Mesenchymal stem cell (in vitro differentiated cells and primary cell): ENCODE data around the gene WLS.

Source experiments
- DNase-seq: peaks from one replicate; pipeline ENCODE4 v3.0.0-alpha.2; 2013
- H2AFZ ChIP-seq: one replicate; pipeline ENCODE4 v1.6.1; 2013; ENCODE audit warnings: low read depth, mild to moderate bottlenecking, control low read depth, inconsistent platforms, low read length, moderate library complexity
- H2AK5ac ChIP-seq: 2 replicates; pipeline ENCODE4 v1.6.1; 2013; ENCODE audit warnings: low read length, moderate library complexity, mild to moderate bottlenecking, inconsistent platforms; ENCODE audit not compliant: severe bottlenecking
- H2BK120ac ChIP-seq: one replicate; pipeline ENCODE4 v1.6.1; 2013; ENCODE audit warnings: low read depth, mild to moderate bottlenecking, inconsistent platforms, low read length, moderate library complexity
- H2BK12ac ChIP-seq, 2 experiments: one replicate each; pipeline ENCODE4 v1.6.1; 2013; ENCODE audit warnings: inconsistent platforms in 2 of 2, low read length in 2 of 2, mild to moderate bottlenecking in 2 of 2, moderate library complexity in 2 of 2, control low read depth in 1 of 2
- H2BK15ac ChIP-seq: one replicate; pipeline ENCODE4 v1.6.1; 2013; ENCODE audit warnings: mild to moderate bottlenecking, low read depth, inconsistent platforms; ENCODE audit not compliant: poor library complexity, severe bottlenecking
- H2BK5ac ChIP-seq: 2 replicates; pipeline ENCODE4 v1.6.1; 2013; ENCODE audit warnings: low read depth, mild to moderate bottlenecking, low read length, control low read depth, inconsistent platforms; ENCODE audit not compliant: poor library complexity, severe bottlenecking
- H3K14ac ChIP-seq, 2 experiments: one replicate each; pipeline ENCODE4 v1.6.1; 2013; ENCODE audit warnings: inconsistent platforms in 2 of 2, low read length in 2 of 2, control low read depth in 1 of 2, mild to moderate bottlenecking in 1 of 2, moderate library complexity in 1 of 2
- H3K18ac ChIP-seq, 2 experiments: one replicate each; pipeline ENCODE4 v1.6.1; 2013; ENCODE audit warnings: inconsistent platforms in 2 of 2, low read length in 2 of 2, control low read depth in 1 of 2, low read depth in 1 of 2, mild to moderate bottlenecking in 1 of 2
- H3K23ac ChIP-seq, 2 experiments: one replicate each; pipeline ENCODE4 v1.6.1; 2013; ENCODE audit warnings: inconsistent platforms in 2 of 2, low read length in 2 of 2, mild to moderate bottlenecking in 2 of 2, moderate library complexity in 2 of 2, control low read depth in 1 of 2
- H3K27ac ChIP-seq: 2 replicates; pipeline ENCODE4 v1.5.1; 2013; ENCODE audit warnings: mild to moderate bottlenecking, moderate library complexity, low read length, control low read depth, inconsistent platforms; ENCODE audit not compliant: poor library complexity, severe bottlenecking
- H3K27me3 ChIP-seq, 2 experiments: 2 replicates each; pipeline versions ENCODE4 v1.6.1 to v1.7.0; 2013; ENCODE audit warnings: low read length in 2 of 2, mild to moderate bottlenecking in 2 of 2, moderate library complexity in 2 of 2, control low read depth in 1 of 2, inconsistent platforms in 1 of 2; ENCODE audit not compliant: control insufficient read depth in 1 of 2, insufficient read depth in 1 of 2
- H3K36me3 ChIP-seq, 2 experiments: 2 replicates each; pipeline versions ENCODE4 v1.6.1 to v1.7.0; 2013; ENCODE audit warnings: low read length in 2 of 2, control low read depth in 1 of 2, inconsistent platforms in 1 of 2, low read depth in 1 of 2, mild to moderate bottlenecking in 1 of 2; ENCODE audit not compliant: insufficient read depth in 2 of 2, control insufficient read depth in 1 of 2
- H3K4ac ChIP-seq, 2 experiments: one replicate each; pipeline ENCODE4 v1.6.1; 2013; ENCODE audit warnings: inconsistent platforms in 2 of 2, low read length in 2 of 2, mild to moderate bottlenecking in 2 of 2, moderate library complexity in 2 of 2, control low read depth in 1 of 2, low read depth in 1 of 2
- H3K4me1 ChIP-seq: 2 replicates; pipeline ENCODE4 v1.6.1; 2013; ENCODE audit warnings: low read depth, low read length, control low read depth; ENCODE audit not compliant: control insufficient read depth, insufficient read depth
- H3K4me2 ChIP-seq: 2 replicates; pipeline ENCODE4 v1.6.1; 2013; ENCODE audit warnings: low read length, mild to moderate bottlenecking, inconsistent platforms; ENCODE audit not compliant: poor library complexity, severe bottlenecking
- H3K4me3 ChIP-seq, 2 experiments: 2 replicates each; pipeline versions ENCODE4 v1.5.1 to v1.7.0; 2013; ENCODE audit warnings: low read length in 2 of 2, mild to moderate bottlenecking in 2 of 2, control low read depth in 1 of 2, low read depth in 1 of 2; ENCODE audit not compliant: insufficient read depth in 1 of 2
- H3K79me1 ChIP-seq: replicated peaks from 2 replicates; pipeline ENCODE4 v1.6.1; 2013; ENCODE audit warnings: mild to moderate bottlenecking, control low read depth, low read length, inconsistent platforms; ENCODE audit not compliant: poor library complexity, severe bottlenecking
- H3K9ac ChIP-seq: 2 replicates; pipeline ENCODE4 v1.7.0; 2013; ENCODE audit warnings: mild to moderate bottlenecking, low read length, moderate library complexity
- H3K9me3 ChIP-seq: 2 replicates; pipeline ENCODE4 v1.7.0; 2013; ENCODE audit warnings: mild to moderate bottlenecking, low read length; ENCODE audit not compliant: control insufficient read depth
- H4K8ac ChIP-seq: one replicate; pipeline ENCODE4 v1.6.1; 2013; ENCODE audit warnings: inconsistent platforms, mild to moderate bottlenecking, low read length, moderate library complexity
- H4K91ac ChIP-seq: one replicate; pipeline ENCODE4 v1.6.1; 2013; ENCODE audit warnings: mild to moderate bottlenecking, low read length, inconsistent platforms
- WGBS: methylation state at CpG from one replicate; pipeline ENCODE4 v1.1.7; 2013; ENCODE audit warnings: mixed read lengths; 5-methylcytosine and 5-hydroxymethylcytosine counted together

The WLS gene

DNA sequence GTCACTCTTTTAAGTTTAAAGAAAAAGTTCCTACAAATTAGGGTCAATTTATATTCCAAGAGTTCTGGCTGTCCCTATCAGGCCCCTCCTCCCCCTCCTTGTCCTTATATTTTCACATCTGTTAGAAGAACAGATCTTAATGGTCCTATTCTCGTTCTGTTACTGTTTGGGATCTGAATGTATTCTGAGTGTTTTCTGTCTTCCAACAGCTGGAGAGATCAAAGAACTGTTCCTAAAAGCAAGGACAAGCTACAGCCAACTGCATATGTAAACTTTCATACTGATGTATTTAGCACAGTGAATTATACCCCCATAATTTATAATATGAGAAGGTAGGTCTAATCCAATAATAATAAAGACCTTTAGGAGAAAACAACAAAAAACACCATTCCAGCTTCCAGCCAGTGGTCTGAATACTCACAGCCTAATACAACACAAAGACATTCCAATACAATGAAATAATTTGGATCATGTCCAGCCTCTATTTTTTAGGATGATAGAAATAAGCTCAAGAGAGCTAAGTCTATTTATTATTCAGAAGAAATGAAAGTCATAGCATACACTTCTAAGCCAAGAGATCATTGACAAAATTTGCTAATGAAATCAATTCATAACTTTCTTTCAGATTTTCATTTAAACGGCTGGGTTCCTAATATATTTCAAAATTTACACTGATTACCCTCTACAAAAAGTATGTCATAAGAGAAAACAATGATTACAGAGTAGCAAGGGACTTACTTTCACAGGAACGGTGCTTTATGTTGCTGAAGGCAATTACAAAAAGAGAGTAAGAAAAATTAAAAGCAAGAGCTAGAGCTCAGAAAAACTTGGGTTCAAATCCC is 25.3 kb downstream of the WLS start:
- Histone ChIP-seq H3K79me1 (peaks cover 14% of the 10 kb centered on the region), H3K14ac (no peak overlapping the region), H3K4me2 (no peak overlapping the region), H2AFZ (no peak overlapping the region), H3K4me3 (no peak overlapping the region), H3K4me1 (peaks cover 11% of the 10 kb centered on the region), H2BK120ac (no peak overlapping the region), H3K23ac (no peak overlapping the region), H3K27ac (peak overlapping the region; percentile 75), H2BK12ac (no peak overlapping the region), H2AK5ac (no peak overlapping the region), H3K4ac (no peak overlapping the region), H2BK15ac (no peak overlapping the region), H3K9me3 (no peaks in the 10 kb centered on the region), H4K91ac (no peak overlapping the region), H4K8ac (no peak overlapping the region), H2BK5ac (no peak overlapping the region), H3K18ac (no peak overlapping the region), H3K27me3 (no peaks in the 10 kb centered on the region), H3K36me3 (no peaks in the 10 kb centered on the region), H3K9ac (peak overlapping the region; percentile 56)
- peak; percentile 56 for DNase-seq
- WGBS, result 95% methylated on average over 2 of the region's 3 CpGs

DNA sequence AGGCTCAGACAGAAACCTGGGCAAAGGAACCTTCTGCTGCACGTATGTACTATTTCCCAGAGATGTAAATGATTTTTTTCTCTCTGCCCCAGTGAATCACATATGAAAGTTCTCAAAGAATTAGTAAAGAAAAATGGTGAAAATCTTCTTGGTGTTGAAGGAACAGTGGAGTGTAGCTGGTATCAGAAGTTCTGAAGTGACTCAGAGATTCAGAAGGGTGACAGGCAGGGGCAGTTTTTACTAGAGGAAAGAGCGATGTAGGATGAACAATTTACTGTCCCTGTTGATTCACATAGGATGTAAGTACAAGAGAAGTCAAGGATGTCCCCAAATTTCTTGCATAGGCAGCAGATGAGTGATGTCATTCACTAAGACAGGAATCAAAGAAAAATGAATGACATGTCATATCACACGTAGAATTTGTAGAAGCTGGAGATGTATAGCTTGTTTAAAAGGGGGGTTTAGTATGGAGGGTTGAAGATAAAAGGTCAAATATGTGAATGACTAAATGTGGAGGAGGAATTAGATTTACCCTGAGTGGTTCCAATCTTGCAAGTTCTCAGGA is 26.4 kb downstream of the WLS start:
- Histone ChIP-seq H2BK12ac (no peak overlapping the region), H3K4me2 (no peak overlapping the region), H3K4me1 (peaks cover 12% of the 10 kb centered on the region), H2BK120ac (no peak overlapping the region), H2BK15ac (no peak overlapping the region), H2AFZ (no peak overlapping the region), H3K23ac (no peak overlapping the region), H3K9me3 (no peaks in the 10 kb centered on the region), H3K36me3 (no peaks in the 10 kb centered on the region), H2AK5ac (peak overlapping the region; percentile 15), H3K79me1 (peaks cover 11% of the 10 kb centered on the region), H4K91ac (no peak overlapping the region), H2BK5ac (no peak overlapping the region), H3K4ac (no peak overlapping the region), H4K8ac (no peak overlapping the region), H3K27ac (no peak overlapping the region), H3K9ac (no peak overlapping the region), H3K14ac (no peak overlapping the region), H3K27me3 (no peaks in the 10 kb centered on the region), H3K18ac (no peak overlapping the region), H3K4me3 (no peak overlapping the region)
- DNase-seq, result no peak
- WGBS, result 93% methylated on average over 2 of the region's 3 CpGs

GRCh38 chr1:68204977-68205630 is 27.2 kb downstream of the WLS start:
- Histone ChIP-seq H2BK120ac (no peak overlapping the region), H2BK15ac (no peak overlapping the region), H3K27ac (no peak overlapping the region), H3K9ac (no peak overlapping the region), H3K18ac (no peak overlapping the region), H3K4me2 (no peak overlapping the region), H3K4me3 (no peak overlapping the region), H4K91ac (no peak overlapping the region), H3K14ac (no peak overlapping the region), H3K4me1 (peaks cover 10% of the 10 kb centered on the region), H4K8ac (no peak overlapping the region), H2BK5ac (no peak overlapping the region), H3K9me3 (no peaks in the 10 kb centered on the region), H3K79me1 (peaks cover 11% of the 10 kb centered on the region), H3K23ac (no peak overlapping the region), H2BK12ac (no peak overlapping the region), H3K27me3 (no peaks in the 10 kb centered on the region), H2AFZ (no peak overlapping the region), H2AK5ac (no peak overlapping the region), H3K4ac (no peak overlapping the region), H3K36me3 (no peaks in the 10 kb centered on the region)
- DNase-seq, result no peak
- 100% methylated on average over 1 of the region's 4 CpGs for WGBS

DNA sequence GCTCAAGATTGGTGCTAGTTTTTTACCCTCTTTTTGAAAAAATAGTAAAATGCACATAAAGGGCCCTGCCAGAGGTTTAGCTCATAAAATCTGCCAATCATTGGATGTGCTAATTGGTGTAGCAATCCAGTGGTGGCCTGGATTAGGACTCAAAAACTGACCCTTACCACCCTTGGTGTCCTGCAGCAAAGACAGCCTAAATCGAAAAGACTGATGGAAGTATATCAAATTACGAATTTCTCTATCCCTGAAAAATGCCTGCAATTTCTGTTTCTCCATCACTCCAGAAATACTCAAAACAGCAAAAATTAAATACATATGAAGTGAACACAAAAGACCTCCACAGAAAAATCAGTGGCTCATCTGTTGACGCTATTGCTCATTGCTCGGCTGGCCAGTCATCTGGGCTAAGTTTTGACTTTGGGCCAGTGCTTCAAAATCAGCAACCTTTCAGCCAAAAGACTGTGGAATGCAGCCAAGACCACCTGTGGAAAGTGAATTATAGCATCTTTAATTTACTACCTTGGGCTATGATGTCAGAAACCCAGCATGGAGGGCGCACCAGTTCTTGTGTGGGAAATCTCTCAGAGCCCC is 30.0 kb downstream of the WLS start:
- Histone ChIP-seq H3K4me3 (peak overlapping the region in 1 of 2 experiments; percentile 22), H3K23ac (no peak overlapping the region), H3K27ac (peak overlapping the region; percentile 61), H3K18ac (no peak overlapping the region), H2BK120ac (no peak overlapping the region), H3K9ac (peak overlapping the region; percentile 28), H3K9me3 (no peaks in the 10 kb centered on the region), H4K8ac (no peak overlapping the region), H4K91ac (no peak overlapping the region), H3K79me1 (peaks cover 4% of the 10 kb centered on the region), H3K27me3 (no peaks in the 10 kb centered on the region), H3K4me1 (peaks cover 12% of the 10 kb centered on the region), H2AK5ac (no peak overlapping the region), H3K4ac (no peak overlapping the region), H2BK5ac (no peak overlapping the region), H3K36me3 (no peaks in the 10 kb centered on the region), H3K4me2 (no peak overlapping the region), H2BK15ac (no peak overlapping the region), H2AFZ (no peak overlapping the region), H3K14ac (no peak overlapping the region), H2BK12ac (no peak overlapping the region)
- 94% methylated on average over 5 of the region's 5 CpGs for WGBS
- DNase-seq, result no peak
